SK-N-MC (cell line): ENCODE measurements around the gene ACOD1.

ENCODE experiments used
- DNase-seq: peaks from one replicate; pipeline ENCODE4 v3.0.0-alpha.2; 2011; ENCODE audit warnings: low read depth, low spot score
- H3K27ac ChIP-seq: fragments of 200-600 bp; sonication (generic); 2 replicates; pipeline ENCODE4 v1.5.1; 2016; ENCODE audit warnings: mixed run types
- H3K36me3 ChIP-seq: fragments of 200-600 bp; sonication (generic); 2 replicates; pipeline ENCODE4 v1.6.1; 2017; ENCODE audit warnings: antibody characterized with exemption, low read length, mixed read lengths; ENCODE audit not compliant: insufficient read depth
- H3K4me3 ChIP-seq: fragments of 200-600 bp; sonication (generic); 2 replicates; pipeline ENCODE4 v1.5.1; 2016
- H3K9ac ChIP-seq: fragments of 200-600 bp; sonication (generic); 2 replicates; pipeline ENCODE4 v1.8.0; 2017; ENCODE audit warnings: mixed run types, mixed read lengths; ENCODE audit not compliant: insufficient read length
- H3K9me3 ChIP-seq: fragments of 200-600 bp; sonication (generic); 2 replicates; pipeline ENCODE4 v1.6.1; 2017; ENCODE audit warnings: low read depth, mild to moderate bottlenecking, antibody characterized with exemption, low read length, moderate library complexity, mixed read lengths
- EZH2 ChIP-seq: fragments of 200-600 bp; sonication (generic); IDR thresholded peaks from one replicate; pipeline ENCODE4 v1.6.1; 2017; ENCODE audit warnings: antibody characterized with exemption
- FOXP2 ChIP-seq: optimal IDR thresholded peaks from 2 replicates; pipeline ENCODE3; 2011; ENCODE audit warnings: mild to moderate bottlenecking, moderate library complexity; ENCODE audit not compliant: insufficient read depth; ENCODE audit errors: extremely low read length, control extremely low read depth
- POLR2AphosphoS5 ChIP-seq: IDR thresholded peaks from 2 replicates; pipeline ENCODE4 v1.6.1; 2012; ENCODE audit warnings: mild to moderate bottlenecking, low read depth, low read length, borderline replicate concordance

ACOD1 gene

GRCh38 chr13:76983676-76984075, 35.4 kb downstream of the ACOD1 start:
- TF ChIP-seq EZH2, result no peak
- TF ChIP-seq POLR2AphosphoS5, result no peak
- no peak for TF ChIP-seq FOXP2
- no peak for DNase-seq
- no peak overlapping the region for H3K9ac ChIP-seq
- no peaks in the 10 kb centered on the region for H3K36me3 ChIP-seq
- no peaks in the 10 kb centered on the region for H3K9me3 ChIP-seq
- no peak overlapping the region for H3K27ac ChIP-seq
- no peak overlapping the region for H3K4me3 ChIP-seq

- no peak for TF ChIP-seq POLR2AphosphoS5
- TF ChIP-seq FOXP2, result no peak
- TF ChIP-seq EZH2, result no peak
- DNase-seq, result no peak
- H3K27ac ChIP-seq, result no peak overlapping the region
Measured at GRCh38 chr13:76991432-76991795, 43.1 kb downstream of the ACOD1 start.

GRCh38 chr13:76991796-76992547, 43.7 kb downstream of the ACOD1 start, which contains the start of gene CLN5:
Gene CLN5 (plus strand): TSS chr13:76992081. CDS start chr13:76992099, 18 bp downstream.
- no peak for DNase-seq
- H3K9ac ChIP-seq, result peak within 1 kb of the TSS; percentile 91
- no peaks in the 10 kb centered on the region for H3K9me3 ChIP-seq
- peaks cover 20% of the 10 kb centered on the region for H3K36me3 ChIP-seq
- H3K4me3 ChIP-seq, result peak within 1 kb of the TSS; percentile 98
- TF ChIP-seq EZH2 (no peak), FOXP2 (no peak), POLR2AphosphoS5 (peak; percentile 83)
- peak within 1 kb of the TSS; percentile 40; the same call in 1 of the 2 replicates for H3K27ac ChIP-seq

More at GRCh38 chr13:76991432-76991795, 43.1 kb downstream of the ACOD1 start:
- Histone ChIP-seq H3K9ac (peak overlapping the region; percentile 79), H3K9me3 (no peaks in the 10 kb centered on the region), H3K36me3 (peaks cover 14% of the 10 kb centered on the region), H3K4me3 (peak overlapping the region; percentile 98)

- DNase-seq, result no peak
- no peak for TF ChIP-seq FOXP2
- TF ChIP-seq POLR2AphosphoS5, result no peak
- no peak for TF ChIP-seq EZH2
- Histone ChIP-seq H3K9me3 (no peaks in the 10 kb centered on the region), H3K9ac (peak overlapping the region; percentile 91), H3K27ac (peak overlapping the region; percentile 40; the same call in 1 of the 2 replicates), H3K36me3 (peaks cover 26% of the 10 kb centered on the region), H3K4me3 (peak overlapping the region; percentile 98)
Measured at GRCh38 chr13:76992548-76993001, 44.3 kb downstream of the ACOD1 start.

- peak overlapping the region; percentile 98 for H3K4me3 ChIP-seq
- H3K27ac ChIP-seq, result no peak overlapping the region
- DNase-seq, result no peak
- TF ChIP-seq EZH2, result no peak
- no peak for TF ChIP-seq POLR2AphosphoS5
- TF ChIP-seq FOXP2, result no peak
- H3K36me3 ChIP-seq, result peaks cover 30% of the 10 kb centered on the region
- H3K9ac ChIP-seq, result peak overlapping the region; percentile 91
- no peaks in the 10 kb centered on the region for H3K9me3 ChIP-seq
Measured at GRCh38 chr13:76993021-76993420, 44.7 kb downstream of the ACOD1 start.

- Histone ChIP-seq H3K36me3 (peaks cover 35% of the 10 kb centered on the region), H3K4me3 (peak overlapping the region; percentile 98; the same call in 1 of the 2 replicates), H3K9ac (no peak overlapping the region), H3K27ac (no peak overlapping the region), H3K9me3 (no peaks in the 10 kb centered on the region)
- TF ChIP-seq FOXP2 (no peak), EZH2 (no peak), POLR2AphosphoS5 (no peak)
- DNase-seq, result no peak
Measured at GRCh38 chr13:76993473-76993872, 45.2 kb downstream of the ACOD1 start.

- H3K27ac ChIP-seq, result no peak overlapping the region
- 0 out of 2 replicates have a peak overlapping the region, but pooled peaks have one; percentile 6 for H3K4me3 ChIP-seq
- TF ChIP-seq EZH2 (no peak), POLR2AphosphoS5 (no peak), FOXP2 (no peak)
- no peak overlapping the region for H3K9ac ChIP-seq
- DNase-seq, result no peak
- peaks cover 43% of the 10 kb centered on the region for H3K36me3 ChIP-seq
- no peaks in the 10 kb centered on the region for H3K9me3 ChIP-seq
Measured at GRCh38 chr13:76994281-76994680, 46.0 kb downstream of the ACOD1 start.

- Histone ChIP-seq H3K4me3 (peak overlapping the region; percentile 75), H3K9ac (no peak overlapping the region), H3K27ac (peak overlapping the region; percentile 90), H3K9me3 (no peaks in the 10 kb centered on the region), H3K36me3 (peaks cover 64% of the 10 kb centered on the region)
- DNase-seq, result peak; percentile 86
- TF ChIP-seq FOXP2 (no peak), EZH2 (no peak), POLR2AphosphoS5 (peak; percentile 47; the same call in 1 of the 2 replicates)
Measured at GRCh38 chr13:77000475-77000874, 52.2 kb downstream of the ACOD1 start.
